NCI-H2227 treated with DMSO at 0.1 percent for 48 hours (cell line): Measurements from ENCODE around the gene UPF2.
"Not testable (repeated sequence)": the region's sequence is repeated elsewhere in the genome, so short reads cannot be mapped to it uniquely, and the experiment has no call there.

ENCODE experiments used
- DNase-seq: peaks from one replicate; lab custom pipeline; 2025; lab: John Stamatoyannopoulos, UW

The UPF2 gene, protein sequence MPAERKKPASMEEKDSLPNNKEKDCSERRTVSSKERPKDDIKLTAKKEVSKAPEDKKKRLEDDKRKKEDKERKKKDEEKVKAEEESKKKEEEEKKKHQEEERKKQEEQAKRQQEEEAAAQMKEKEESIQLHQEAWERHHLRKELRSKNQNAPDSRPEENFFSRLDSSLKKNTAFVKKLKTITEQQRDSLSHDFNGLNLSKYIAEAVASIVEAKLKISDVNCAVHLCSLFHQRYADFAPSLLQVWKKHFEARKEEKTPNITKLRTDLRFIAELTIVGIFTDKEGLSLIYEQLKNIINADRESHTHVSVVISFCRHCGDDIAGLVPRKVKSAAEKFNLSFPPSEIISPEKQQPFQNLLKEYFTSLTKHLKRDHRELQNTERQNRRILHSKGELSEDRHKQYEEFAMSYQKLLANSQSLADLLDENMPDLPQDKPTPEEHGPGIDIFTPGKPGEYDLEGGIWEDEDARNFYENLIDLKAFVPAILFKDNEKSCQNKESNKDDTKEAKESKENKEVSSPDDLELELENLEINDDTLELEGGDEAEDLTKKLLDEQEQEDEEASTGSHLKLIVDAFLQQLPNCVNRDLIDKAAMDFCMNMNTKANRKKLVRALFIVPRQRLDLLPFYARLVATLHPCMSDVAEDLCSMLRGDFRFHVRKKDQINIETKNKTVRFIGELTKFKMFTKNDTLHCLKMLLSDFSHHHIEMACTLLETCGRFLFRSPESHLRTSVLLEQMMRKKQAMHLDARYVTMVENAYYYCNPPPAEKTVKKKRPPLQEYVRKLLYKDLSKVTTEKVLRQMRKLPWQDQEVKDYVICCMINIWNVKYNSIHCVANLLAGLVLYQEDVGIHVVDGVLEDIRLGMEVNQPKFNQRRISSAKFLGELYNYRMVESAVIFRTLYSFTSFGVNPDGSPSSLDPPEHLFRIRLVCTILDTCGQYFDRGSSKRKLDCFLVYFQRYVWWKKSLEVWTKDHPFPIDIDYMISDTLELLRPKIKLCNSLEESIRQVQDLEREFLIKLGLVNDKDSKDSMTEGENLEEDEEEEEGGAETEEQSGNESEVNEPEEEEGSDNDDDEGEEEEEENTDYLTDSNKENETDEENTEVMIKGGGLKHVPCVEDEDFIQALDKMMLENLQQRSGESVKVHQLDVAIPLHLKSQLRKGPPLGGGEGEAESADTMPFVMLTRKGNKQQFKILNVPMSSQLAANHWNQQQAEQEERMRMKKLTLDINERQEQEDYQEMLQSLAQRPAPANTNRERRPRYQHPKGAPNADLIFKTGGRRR

GRCh38 chr10:12042797-12043651 lies at the start of gene UPF2:
TSS of gene UPF2 (minus strand) at chr10:12042809. CDS start at chr10:12035423, 7,386 bp downstream.
- DNase-seq, result peak; percentile 93

DNA sequence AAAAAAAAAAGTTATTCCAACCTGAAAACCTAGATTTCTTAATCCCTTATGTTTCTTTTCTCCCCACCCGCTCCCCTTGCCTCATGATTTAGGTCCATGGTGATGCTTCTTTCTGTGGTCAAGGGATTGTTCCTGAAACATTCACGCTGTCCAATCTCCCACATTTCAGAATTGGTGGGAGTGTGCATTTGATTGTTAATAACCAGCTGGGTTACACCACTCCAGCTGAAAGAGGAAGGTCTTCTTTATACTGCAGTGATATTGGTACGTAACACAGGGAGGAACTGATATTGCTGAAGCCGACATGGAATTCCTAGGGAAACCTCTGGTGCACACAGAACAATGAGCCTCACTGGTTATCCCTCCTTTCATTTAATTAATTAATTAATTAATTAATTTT lies 48.8 kb upstream of the UPF2 start:
- DNase-seq, result no peak

- DNase-seq, result no peak
Observed at GRCh38 chr10:12088919-12089318, 46.3 kb upstream of the UPF2 start.

GRCh38 chr10:12081879-12082557 lies 39.4 kb upstream of the UPF2 start:
- DNase-seq, result no peak

DNA sequence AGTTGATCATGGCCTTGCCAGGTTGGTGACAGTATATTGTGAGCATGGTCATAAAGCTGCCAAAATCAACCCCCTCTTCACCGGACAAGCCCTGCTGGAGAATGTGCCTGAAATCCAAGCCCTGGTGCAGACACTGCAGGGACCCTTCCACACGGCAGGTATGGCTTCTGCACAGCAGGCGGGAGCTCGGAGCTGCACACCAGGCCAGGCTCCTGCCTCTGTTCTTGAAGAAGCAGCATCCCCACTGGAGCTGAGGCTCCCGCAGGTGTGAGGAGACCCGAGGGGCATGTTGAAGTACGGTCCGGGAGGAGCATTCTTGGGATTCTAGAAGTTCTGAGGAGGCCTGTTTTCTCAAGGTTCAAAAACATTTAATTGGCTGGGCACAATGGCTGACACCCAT lies 38.9 kb upstream of the UPF2 start:
- no peak for DNase-seq

- DNase-seq, result no peak
Observed at GRCh38 chr10:12077580-12078180, 35.1 kb upstream of the UPF2 start.

- no peak for DNase-seq
Observed at GRCh38 chr10:12073526-12073925, 30.9 kb upstream of the UPF2 start.

GRCh38 chr10:12071441-12071840 lies 28.8 kb upstream of the UPF2 start:
- DNase-seq, result not testable (repeated sequence)

DNA sequence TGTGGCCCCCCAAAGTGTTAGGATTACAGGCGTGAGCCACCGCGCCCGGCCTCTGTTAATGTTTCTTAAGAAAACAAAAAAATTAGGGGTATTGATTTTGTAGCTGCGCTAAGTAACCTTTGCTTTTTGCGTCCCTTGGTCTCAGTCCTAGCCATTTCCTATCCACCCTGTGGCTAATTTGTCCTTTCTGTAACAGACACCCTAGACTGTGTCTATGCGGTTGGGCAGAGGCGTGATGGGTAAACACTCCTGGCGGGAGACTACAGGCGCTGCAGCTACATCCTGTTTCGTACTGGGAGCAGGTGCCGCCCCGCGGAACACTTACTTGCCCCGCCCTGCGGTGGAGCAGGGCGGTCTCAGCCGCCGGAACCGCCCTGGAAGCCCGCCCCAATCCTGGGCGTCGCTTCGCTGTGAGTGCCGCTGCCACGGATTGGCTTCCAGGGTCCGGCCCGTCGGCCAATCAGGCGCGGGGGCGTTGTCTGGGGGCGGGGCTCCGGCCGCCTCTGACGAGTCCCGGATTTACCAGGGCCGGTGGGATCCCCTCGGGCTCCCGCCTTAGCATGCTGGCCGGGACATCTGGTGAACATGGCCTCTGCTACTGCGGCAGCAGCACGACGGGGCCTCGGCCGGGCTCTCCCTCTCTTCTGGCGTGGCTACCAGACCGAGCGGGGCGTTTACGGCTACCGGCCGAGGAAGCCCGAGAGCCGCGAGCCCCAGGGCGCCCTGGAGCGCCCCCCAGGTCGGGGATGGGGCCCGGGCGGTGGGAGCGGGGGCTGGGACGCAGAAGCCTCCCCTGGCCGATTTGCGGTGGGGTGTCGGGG lies 26.1 kb upstream of the UPF2 start, which contains the start of gene DHTKD1:
Gene DHTKD1 (plus strand): TSS at position 506 of the 821 bp plus-strand sequence. CDS start 80 bp downstream, at position 586.
- DNase-seq, result peak; percentile 94

- no peak for DNase-seq
Observed at GRCh38 chr10:12067336-12067735, 24.7 kb upstream of the UPF2 start.

- no peak for DNase-seq
Observed at GRCh38 chr10:12063483-12063818, 20.8 kb upstream of the UPF2 start.

DNA sequence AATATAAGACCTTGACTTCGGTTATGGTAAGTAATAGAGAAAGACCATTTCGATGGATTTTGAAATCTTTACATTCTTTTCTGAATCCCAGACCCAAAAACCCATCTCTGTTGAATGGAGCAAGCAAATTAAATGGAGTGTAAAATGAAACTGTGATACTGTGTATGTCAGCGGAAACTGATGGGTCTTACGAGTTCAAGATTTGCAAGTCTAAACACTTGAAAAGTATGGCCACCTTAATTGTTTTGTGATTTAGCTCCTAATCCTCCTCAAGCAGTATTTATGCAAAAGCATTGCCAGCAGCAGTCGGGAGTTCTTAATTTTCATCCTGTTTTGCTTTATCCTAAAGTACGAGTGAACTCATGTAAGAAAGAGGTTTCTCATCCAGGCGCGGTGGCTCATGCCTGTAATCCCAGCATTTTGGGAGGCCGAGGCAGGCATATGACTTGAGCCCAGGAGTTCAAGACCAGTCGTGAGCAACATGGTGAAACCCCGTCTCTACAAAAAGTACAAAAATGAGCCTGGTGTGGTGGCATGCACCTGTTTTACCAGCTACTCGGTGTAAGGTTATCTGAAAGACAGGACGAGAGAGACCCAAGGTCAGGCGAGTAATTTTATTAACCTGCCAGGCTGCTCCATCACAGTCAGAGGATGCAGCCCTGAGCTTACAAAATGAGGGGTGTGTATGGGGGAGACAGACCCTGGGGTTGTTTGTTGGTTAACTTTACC lies 20.3 kb upstream of the UPF2 start:
- DNase-seq, result no peak

- DNase-seq, result no peak
Observed at GRCh38 chr10:12061124-12061523, 18.5 kb upstream of the UPF2 start.

- no peak for DNase-seq
Observed at GRCh38 chr10:12056748-12057147, 14.1 kb upstream of the UPF2 start.

GRCh38 chr10:12055732-12056131 lies 13.1 kb upstream of the UPF2 start:
- DNase-seq, result no peak

DNA sequence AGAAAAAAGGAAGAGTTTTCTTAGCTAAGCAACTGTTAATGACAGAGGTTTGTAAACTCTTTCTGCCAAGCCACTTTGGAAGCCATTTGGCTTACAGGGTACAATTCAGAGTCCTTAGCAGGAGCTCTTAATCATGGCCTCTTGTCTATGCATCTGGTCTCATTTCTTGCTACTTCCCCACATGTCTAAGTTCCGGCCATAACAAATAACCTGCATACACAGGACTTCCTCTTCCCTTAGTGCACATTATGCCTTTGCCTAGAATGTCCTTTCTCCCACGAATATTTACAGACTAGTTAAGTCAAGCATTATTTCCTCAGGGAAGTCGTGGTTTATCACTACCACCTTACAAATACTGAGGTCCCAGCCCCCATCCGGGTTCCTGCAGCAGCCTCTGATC lies 8.6 kb upstream of the UPF2 start:
- DNase-seq, result peak; percentile 16

DNA sequence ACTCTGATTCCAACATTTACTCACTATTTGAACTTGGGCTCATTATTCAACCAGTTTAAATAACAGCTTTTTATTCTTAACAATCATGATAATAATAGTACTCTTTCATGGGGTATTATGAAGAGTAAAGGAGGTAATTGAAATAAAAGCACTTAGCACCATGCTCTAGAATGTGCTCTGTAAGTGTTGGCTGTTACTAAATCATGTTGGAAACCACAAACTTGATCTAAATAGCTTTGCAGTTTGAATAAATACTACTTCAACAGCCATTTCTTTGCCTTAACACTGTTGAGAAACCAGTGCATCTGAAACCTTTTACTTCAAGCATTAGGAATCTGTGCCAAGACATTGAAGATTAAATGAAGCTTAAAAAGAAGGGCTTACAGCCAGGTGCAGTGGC lies 7.9 kb upstream of the UPF2 start:
- peak; percentile 82 for DNase-seq

GRCh38 chr10:12048547-12048946 lies 5.9 kb upstream of the UPF2 start:
- DNase-seq, result no peak

GRCh38 chr10:12045596-12045995 lies 3.0 kb upstream of the UPF2 start:
- no peak for DNase-seq
